Activated T-cell treated with anti-CD3 and anti-CD28 coated beads for 1 hour (primary cell): ENCODE measurements around the gene PSMB11.

Source experiments
- DNase-seq: peaks from one replicate; pipeline ENCODE4 v3.0.0-alpha.2; 2020; ENCODE audit warnings: low read depth

PSMB11 gene

DNA sequence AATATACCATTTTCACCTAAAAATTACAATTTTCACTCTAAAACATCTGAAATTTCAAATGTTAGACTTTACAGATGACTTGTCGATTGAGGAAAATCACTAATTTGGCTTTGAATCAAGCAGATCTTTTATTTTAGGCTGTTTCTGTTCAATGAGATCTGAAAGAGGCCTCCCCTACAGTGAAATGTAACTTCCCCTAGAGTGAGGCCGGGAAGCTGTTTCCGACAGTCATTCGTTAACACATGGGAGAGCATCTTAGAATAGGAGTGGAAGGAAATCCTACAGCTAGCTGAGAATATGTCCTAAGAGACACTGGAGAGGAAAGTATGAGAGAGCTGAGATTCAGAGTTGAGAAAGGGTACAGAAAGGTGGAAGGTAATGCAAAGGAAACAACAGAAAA, 26.4 kb upstream of the PSMB11 start:
- DNase-seq = no peak

GRCh38 chr14:23017091-23017490, 24.9 kb upstream of the PSMB11 start:
- no peak for DNase-seq

DNA sequence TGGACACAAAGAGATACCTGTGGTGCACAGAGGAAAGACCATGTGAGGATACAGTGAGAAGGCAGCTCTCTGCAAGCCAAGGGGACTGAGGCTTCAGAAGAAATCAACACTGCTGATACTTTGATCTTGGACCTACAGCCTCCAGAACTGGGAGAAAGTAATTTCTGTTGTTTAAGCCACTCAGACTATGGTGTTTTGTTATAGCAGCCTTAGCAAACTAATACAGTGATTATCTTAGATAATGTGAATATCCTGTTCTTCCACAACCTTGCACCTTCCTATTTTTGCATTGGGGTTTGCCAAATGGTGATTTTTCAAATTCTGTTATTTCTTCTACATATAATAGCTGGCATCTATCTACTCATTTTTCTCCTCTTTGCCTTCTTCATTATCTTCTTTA, 23.9 kb upstream of the PSMB11 start:
- no peak for DNase-seq

DNA sequence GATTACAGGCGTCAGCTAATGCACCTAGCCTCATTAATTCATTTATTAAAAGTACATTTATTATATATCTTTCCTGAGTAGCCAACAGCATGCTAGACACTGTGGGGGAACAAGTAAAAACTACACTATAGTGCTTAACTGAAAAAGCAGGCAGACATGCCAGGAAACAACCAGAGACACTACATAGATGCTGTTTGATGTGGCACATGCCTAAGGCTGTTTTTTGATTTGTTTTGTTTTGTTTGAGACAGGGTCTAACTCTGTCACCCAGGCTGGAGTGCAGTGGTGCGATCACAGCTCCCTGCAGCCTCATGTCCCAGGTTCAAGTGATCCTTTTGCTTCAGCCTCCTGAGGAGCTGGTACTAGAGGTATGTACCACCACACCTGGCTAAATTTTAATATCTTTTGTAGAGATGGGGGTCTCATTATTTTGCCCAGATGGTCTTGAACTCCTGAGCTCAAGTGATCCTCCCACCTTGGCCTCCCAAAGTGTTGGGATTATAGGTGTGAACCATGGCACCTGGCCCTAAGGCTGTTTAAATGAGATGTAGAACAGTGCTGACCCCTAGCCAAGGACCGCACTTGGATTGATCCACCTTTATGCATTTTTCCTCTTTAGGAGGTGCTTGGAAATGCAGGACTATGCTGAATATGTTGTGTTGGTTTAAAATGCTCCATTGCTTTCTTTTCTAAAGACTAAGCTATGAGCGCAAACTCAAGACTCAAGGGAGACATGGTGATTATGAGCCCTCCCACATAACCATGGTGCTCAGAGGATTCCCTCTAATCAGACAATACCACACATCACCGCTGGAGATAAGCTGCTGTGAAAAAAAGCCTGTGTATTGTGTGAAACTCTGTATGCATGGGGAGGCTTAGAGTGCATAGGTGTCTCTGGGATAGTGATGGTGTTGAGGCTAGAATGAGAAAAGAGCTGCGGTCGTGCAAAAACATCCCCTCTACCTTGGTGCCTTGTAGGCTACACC, 21.6 kb upstream of the PSMB11 start:
- no peak for DNase-seq

- no peak for DNase-seq
Observed at GRCh38 chr14:23021434-23021833, 20.6 kb upstream of the PSMB11 start.

GRCh38 chr14:23021889-23022442, 20.0 kb upstream of the PSMB11 start:
- DNase-seq = no peak

- DNase-seq = no peak
Observed at GRCh38 chr14:23023022-23023794, 18.8 kb upstream of the PSMB11 start.

- no peak for DNase-seq
Observed at GRCh38 chr14:23023795-23024152, 18.2 kb upstream of the PSMB11 start.

DNA sequence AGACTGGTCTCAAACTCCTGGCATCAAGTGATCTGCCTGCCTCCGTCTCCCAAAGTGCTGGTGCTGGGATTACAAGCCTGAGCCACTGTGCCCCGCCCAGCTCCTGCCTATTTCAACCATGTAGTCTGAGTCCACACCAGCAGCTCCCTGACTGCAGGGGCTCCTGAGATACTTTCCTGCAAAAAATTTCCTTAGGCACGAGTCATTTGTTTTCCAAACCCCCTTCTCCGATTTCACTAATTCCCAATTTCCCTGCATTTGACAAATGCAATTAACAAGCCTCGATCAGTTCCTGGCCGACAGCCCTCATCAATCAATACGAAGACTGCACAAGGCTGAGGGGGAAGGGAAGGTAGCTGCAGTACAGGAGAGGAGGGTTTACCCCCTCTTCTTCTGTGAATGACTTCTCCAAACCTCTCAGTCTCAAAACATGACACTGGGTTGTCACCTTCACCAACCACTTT, 17.4 kb upstream of the PSMB11 start:
- no peak for DNase-seq

DNA sequence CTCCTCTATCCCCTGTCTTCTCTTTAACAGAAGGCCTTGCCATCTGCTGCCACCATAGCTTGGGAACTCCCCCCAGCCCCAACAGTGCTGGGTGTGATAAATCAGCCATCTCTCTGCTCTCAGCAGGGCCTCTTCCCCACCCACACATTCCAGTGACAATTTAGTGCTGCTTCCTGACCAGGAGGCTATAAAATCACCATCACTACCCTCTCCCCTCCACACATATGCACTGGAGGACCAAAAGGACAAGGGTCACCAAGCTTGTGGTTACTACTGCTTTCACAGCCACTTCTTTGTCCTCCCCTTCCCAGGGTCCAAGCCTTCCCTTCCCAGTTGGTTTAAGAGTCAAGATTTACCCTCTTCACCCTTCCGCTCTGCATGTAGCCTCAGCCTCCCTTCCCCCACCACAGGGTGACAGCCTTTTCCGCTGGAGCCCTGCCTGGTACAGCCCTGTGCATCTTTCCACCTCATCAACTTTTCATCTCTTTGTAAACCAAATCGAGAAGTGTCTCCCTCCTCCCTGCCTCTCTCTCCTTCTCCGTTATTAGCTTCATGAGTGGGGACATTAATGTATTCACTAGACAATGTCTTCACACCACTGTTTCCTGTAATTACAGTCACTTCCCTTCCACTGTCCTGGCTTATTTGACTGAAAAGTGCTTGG, 16.7 kb upstream of the PSMB11 start:
- no peak for DNase-seq

DNA sequence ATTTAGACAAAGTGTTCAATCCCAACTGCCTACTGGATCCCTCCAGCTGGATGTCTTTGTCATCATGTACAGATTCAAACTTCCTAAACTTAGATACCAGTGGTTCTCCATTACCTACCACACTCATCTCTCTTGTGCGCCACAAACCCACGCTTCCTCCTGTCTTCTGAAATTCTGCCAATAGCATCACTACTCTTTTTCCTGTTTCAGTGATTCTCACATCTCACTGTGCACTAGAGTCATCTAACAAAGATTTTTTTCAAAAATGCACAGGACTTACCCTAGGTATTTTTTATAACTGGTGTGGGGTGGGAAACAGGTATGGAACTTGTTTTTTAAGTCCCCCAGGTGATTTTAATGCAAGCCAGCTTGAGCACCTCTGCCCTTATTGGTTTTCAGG, 13.2 kb upstream of the PSMB11 start:
- no peak for DNase-seq

- DNase-seq = no peak
Observed at GRCh38 chr14:23030936-23031335, 11.1 kb upstream of the PSMB11 start.

- DNase-seq = no peak
Observed at GRCh38 chr14:23033251-23033727, 8.7 kb upstream of the PSMB11 start.

DNA sequence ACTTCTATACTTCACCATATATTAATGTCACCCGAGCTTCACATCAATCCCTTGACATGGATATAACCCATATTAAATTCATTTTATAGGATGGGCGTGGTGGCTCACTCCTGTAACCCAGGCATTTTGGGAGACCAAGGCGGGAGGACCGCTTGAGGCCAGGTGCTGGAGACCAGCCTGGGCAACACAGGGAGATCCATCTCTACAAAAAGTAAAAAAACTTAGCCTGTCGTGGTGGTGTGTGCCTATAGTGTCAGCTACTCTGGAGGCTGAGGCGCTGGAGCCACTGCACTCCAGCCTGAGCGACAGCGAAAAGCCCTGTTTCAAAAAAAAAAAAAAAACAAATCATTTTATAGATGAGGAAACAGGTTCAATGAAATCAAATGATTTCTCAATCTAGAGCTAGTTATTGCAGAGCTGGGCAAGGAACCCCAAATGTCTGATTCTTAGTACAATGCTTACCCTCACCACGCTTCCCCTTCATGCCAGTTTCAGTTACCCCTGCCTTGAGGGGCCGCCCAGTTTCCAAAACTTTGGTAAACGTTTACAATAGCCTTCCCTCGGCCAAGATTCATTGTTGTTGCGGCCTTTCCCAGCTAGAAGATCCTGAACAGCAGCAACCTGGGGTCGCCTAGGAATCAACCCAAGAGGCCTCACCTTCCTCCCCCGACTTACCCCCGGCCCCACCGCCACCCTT, 8.1 kb upstream of the PSMB11 start:
- DNase-seq = no peak

GRCh38 chr14:23034498-23035302, 7.3 kb upstream of the PSMB11 start, which contains the start of gene PSMB5:
PSMB5 (minus strand) TSS chr14:23034900; CDS start chr14:23034881, 19 bp downstream.
- peak; percentile 73 for DNase-seq

DNA sequence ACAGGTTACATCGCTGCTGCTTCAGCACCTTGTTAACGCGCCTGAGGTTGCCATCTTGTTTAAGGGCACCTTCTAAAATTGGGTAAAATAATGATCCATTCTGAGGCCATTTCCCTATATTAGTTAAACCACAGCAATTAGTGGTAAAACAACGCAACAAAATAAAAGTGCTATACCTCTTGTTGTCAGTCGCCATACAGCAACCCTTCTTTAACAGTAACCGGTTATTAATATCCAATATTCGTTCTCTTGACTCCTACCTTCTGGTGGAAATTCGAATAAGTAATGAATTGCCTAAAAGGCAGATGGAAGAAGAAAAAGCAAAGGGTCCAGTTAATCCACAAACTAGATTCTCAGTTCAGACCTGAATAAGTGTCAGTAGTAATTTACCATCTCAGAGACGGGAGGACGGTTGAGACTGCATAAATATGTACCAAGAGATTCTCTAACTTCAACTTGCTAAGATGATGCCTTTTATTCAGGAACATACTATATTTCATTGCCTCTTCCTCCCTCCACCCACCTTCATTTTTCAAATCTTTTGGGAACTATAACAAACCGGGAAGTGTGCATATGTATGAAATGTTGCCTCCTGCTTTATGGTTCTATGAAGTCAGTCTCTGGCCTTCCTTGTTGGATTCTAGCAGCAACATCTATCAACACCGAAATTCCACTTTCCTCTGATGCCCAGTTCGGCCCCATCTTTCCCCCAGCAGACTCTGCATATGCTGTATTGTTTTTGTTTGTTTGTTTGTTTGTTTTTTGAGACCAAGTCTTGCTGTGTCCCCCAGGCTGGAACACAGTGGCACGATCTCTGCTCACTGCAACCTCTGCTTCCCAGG, 6.5 kb upstream of the PSMB11 start:
- no peak for DNase-seq

GRCh38 chr14:23040100-23040499, 1.9 kb upstream of the PSMB11 start:
- DNase-seq = no peak

DNA sequence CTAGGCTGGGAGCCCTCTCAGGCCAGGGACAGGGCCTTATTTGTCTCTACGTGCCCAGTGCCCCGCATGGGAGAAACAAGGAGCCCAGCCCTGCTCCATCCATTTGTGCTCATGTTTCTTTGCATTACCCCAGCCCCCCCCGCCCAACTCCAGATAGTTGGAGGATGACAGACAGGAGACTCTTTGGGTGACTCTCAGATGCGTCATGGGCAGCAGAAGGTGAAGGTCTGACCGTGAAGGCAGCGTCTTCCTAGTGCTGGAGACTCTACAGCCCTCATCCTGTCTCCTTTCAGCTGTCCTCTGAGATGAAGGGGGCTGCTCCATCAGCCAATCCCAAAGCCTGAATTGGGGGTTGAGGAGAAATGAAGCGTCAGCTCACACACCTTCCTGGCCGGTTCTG, 283 bp upstream of the PSMB11 start:
- DNase-seq = no peak

- DNase-seq = no peak
Observed at GRCh38 chr14:23043145-23043544, 1.1 kb downstream of the PSMB11 start.

DNA sequence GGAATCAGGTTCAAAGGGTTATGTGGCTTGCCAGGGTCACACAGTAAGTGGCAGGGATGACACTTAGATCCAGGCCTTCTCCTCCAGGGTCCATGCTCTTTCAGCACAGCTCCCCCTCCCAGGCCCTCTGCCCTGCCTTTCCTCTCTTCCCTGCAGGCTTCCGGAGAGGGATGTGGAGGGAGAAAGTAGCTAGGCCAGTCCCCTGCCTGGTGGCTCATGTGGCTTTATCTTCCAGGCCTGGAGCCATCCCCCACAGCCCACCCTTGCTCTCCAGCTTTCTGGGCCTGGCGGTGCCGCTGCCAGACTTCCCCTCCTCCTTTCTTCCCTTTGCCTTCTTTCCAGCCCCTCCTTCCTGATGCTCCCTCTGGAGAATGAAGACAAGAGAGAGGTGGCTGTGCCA, 1.7 kb downstream of the PSMB11 start:
- no peak for DNase-seq
